ENCODE measurements around the gene PPP2R5B. TPM values are rescaled to one million over a fixed set of nuclear protein-coding genes. Genes with fewer than 3 reads are reported as not detected.
A peak's percentile ranks its signal among the peaks of the same experiment; 100 is the strongest.

PPP2R5B gene
- total and polyA plus RNA-seq, 9 of the 15 experiments (the other 6 are each of a cell fraction or from before 2014, with no cell fraction given): 0.10 to 7.8 (median 3.3) TPM

DNA sequence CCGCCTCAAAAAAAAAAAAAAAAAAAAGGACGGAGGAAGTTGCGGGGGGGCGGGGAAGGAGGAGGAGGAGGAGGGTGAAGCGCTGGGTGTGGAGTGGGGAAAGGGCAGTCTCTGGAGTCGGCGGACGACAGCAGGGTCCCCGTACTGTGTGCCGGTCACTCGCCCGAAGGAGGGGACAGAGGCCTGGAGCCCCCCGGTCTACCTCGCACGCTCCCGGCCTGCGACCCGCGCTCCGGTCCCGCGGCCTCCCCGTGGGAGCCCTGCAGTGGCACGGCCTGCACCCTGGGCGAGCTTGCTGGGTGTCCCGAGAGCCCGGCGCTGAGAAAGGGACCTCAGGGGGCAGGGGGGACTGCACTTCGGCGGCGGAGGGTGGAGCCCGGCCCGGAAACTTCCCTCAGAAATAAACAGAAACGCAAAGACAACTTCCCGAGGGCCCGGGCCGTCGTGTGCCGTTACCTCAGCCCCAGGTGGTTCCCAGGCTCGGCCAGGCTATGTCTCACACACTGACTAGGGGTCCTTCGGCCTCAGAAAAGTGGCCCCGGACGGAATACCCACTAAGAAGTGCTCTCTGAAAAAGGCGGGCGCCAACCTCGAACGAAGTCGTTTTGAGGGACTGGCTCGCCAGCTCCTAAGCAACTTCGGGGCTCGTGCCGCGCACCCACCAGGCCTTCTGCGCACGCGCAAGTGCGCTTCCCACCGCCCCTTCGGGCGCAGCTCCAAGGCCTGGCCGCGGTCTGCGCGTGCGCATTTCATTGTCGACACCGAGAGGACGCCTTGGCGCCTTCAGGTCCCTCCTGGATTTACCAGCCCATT, 47.1 kb downstream of the PPP2R5B start, which contains the start of gene MAJIN:
MAJIN (minus strand) TSS at position 688 of the 813 bp plus-strand sequence. CDS start 12,703 bp downstream, outside the sequence.
- Histone ChIP-seq H3K4me3 (0 out of 2 replicates have a peak within 1 kb of the TSS, but pooled peaks have one; percentile 2), H2AFZ (ENCODE audit: low read depth, low read length) (peak within 1 kb of the TSS; percentile 97), H3K27me3 (ENCODE audit: control insufficient read depth in 2 of 2, insufficient read depth in 2 of 2, low read length in 2 of 2) (no peaks in the 10 kb centered on the region), H3K27ac (ENCODE audit: extremely low read depth, low read depth, low read length) (peak within 1 kb of the TSS; percentile 72), H3K4me1 (replicated peaks in 1 of 2; ENCODE audit: control insufficient read depth in 2 of 2, insufficient read depth in 2 of 2, low read length in 2 of 2) (peaks cover 4 to 12% of the 10 kb centered on the region in 2 experiments; a peak in 4 of 5 replicates), H3K36me3 (ENCODE audit: control insufficient read depth, insufficient read depth, low read length) (no peaks in the 10 kb centered on the region), H3K9me1 (ENCODE audit: control insufficient read depth, insufficient read depth, low read length) (no peaks in the 10 kb centered on the region), H3K9me3 (replicated peaks; ENCODE audit: control insufficient read depth, insufficient read depth, low read depth, low read length) (no peaks in the 10 kb centered on the region), H3K4me2 (ENCODE audit: insufficient read depth, low read length) (peak within 1 kb of the TSS; percentile 81), H3K79me2 (ENCODE audit: control insufficient read depth, insufficient read depth, low read length) (no peaks in the 10 kb centered on the region), H3K9ac (ENCODE audit: insufficient read depth in 1 of 2, low read depth in 2 of 2, low read length in 2 of 2) (peak within 1 kb of the TSS; percentile 52 to 76), H4K20me1 (replicated peaks; ENCODE audit: control insufficient read depth, insufficient read depth, low read length) (no peaks in the 10 kb centered on the region)
- CTCF ChIA-PET (ENCODE audit: low intra/inter-chr PET ratio): no interaction called here
- FAIRE-seq (peak; percentile 81), ATAC-seq (peak; percentile 93), DNase-seq (ENCODE audit: extremely low read depth in 1 of 4, low spot score in 3 of 4) (peak; percentile 92 to 95 (median 94))
- no TSS peak for BruUV-seq (replicated peaks)
- intact Hi-C loops (cut with micrococcal nuclease) (no loop called here), in situ Hi-C loops (cut with MboI) (no loop called here)
- WGBS (ENCODE audit: insufficient coverage, low coverage, missing lambda C conversion rate): 31% methylated on average over 28 of the region's 69 CpGs
- POLR2A ChIA-PET: interaction anchor here (0.7 to 1.4 kb wide), 4 partner anchors 25 to 198 kb away, joined by 3 to 4 read pairs (median 4); partner anchors contain the start of genes BATF2, FAU, MRPL49 and SPDYC
- TF ChIP-seq TRIM24 (IDR thresholded peaks at IDR 0.05) (no peak), ZNF436 (CRISPR knock-in tag; IDR thresholded peaks at IDR 0.05) (no peak), RB1 (IDR thresholded peaks at IDR 0.05; ENCODE audit: low read depth) (0 out of 2 replicates have a peak, but pooled peaks have one; percentile 8), SP1 (CRISPR knock-in tag; IDR thresholded peaks at IDR 0.05) (no peak), NONO (IDR thresholded peaks at IDR 0.05; ENCODE audit: low read depth in 2 of 2, low read length in 1 of 2) (no peak), MTA3 (IDR thresholded peaks at IDR 0.05; ENCODE audit: borderline replicate concordance) (no peak), ZNF239 (CRISPR knock-in tag; IDR thresholded peaks at IDR 0.05) (no peak), TAL1 (IDR thresholded peaks at IDR 0.05) (no peak), POLR2H (tag; IDR thresholded peaks at IDR 0.05; ENCODE audit: low read depth) (no peak), BRD4 (IDR thresholded peaks at IDR 0.05) (no peak), HDAC2 (IDR thresholded peaks at IDR 0.05) (no peak), ZNF699 (CRISPR knock-in tag; IDR thresholded peaks at IDR 0.05; ENCODE audit: insufficient replicate concordance) (no peak)
- TF ChIP-seq, protein P1, sequence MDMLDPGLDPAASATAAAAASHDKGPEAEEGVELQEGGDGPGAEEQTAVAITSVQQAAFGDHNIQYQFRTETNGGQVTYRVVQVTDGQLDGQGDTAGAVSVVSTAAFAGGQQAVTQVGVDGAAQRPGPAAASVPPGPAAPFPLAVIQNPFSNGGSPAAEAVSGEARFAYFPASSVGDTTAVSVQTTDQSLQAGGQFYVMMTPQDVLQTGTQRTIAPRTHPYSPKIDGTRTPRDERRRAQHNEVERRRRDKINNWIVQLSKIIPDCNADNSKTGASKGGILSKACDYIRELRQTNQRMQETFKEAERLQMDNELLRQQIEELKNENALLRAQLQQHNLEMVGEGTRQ (CRISPR knock-in tag; IDR thresholded peaks at IDR 0.05): no peak
- TF ChIP-seq, protein P2, sequence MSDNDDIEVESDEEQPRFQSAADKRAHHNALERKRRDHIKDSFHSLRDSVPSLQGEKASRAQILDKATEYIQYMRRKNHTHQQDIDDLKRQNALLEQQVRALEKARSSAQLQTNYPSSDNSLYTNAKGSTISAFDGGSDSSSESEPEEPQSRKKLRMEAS (CRISPR knock-in tag; IDR thresholded peaks at IDR 0.05): peak; percentile 91
- TF ChIP-seq, protein P3, sequence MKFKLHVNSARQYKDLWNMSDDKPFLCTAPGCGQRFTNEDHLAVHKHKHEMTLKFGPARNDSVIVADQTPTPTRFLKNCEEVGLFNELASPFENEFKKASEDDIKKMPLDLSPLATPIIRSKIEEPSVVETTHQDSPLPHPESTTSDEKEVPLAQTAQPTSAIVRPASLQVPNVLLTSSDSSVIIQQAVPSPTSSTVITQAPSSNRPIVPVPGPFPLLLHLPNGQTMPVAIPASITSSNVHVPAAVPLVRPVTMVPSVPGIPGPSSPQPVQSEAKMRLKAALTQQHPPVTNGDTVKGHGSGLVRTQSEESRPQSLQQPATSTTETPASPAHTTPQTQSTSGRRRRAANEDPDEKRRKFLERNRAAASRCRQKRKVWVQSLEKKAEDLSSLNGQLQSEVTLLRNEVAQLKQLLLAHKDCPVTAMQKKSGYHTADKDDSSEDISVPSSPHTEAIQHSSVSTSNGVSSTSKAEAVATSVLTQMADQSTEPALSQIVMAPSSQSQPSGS (CRISPR knock-in tag; IDR thresholded peaks at IDR 0.05): no peak
- TF ChIP-seq, protein P4, sequence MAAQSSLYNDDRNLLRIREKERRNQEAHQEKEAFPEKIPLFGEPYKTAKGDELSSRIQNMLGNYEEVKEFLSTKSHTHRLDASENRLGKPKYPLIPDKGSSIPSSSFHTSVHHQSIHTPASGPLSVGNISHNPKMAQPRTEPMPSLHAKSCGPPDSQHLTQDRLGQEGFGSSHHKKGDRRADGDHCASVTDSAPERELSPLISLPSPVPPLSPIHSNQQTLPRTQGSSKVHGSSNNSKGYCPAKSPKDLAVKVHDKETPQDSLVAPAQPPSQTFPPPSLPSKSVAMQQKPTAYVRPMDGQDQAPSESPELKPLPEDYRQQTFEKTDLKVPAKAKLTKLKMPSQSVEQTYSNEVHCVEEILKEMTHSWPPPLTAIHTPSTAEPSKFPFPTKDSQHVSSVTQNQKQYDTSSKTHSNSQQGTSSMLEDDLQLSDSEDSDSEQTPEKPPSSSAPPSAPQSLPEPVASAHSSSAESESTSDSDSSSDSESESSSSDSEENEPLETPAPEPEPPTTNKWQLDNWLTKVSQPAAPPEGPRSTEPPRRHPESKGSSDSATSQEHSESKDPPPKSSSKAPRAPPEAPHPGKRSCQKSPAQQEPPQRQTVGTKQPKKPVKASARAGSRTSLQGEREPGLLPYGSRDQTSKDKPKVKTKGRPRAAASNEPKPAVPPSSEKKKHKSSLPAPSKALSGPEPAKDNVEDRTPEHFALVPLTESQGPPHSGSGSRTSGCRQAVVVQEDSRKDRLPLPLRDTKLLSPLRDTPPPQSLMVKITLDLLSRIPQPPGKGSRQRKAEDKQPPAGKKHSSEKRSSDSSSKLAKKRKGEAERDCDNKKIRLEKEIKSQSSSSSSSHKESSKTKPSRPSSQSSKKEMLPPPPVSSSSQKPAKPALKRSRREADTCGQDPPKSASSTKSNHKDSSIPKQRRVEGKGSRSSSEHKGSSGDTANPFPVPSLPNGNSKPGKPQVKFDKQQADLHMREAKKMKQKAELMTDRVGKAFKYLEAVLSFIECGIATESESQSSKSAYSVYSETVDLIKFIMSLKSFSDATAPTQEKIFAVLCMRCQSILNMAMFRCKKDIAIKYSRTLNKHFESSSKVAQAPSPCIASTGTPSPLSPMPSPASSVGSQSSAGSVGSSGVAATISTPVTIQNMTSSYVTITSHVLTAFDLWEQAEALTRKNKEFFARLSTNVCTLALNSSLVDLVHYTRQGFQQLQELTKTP (IDR thresholded peaks at IDR 0.05; ENCODE audit: low read depth in 1 of 2, partially characterized antibody in 2 of 2): no peak
